ENCODE results near the gene CCDC93.

DNA sequence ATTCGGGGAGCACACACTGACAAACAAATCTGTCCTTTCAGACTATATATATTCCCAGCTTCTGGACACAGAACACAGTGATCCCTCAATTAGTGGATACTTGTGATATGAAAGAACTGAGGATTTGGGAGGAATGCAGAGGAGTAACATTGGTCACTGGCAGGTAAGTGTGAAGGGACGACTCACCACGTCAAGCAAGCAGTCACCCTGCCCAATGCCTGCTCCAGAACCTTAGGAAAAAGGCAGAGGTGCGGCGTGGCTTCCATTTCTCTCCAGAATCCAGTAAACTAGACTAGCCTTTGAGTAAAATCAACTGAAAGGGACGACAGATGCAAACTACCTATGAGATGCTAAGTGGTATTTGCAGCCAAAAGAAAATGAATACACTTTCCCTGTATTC, 1.1 kb downstream of the CCDC93 start:
- TF ChIP-seq RCOR1 (IDR thresholded peaks at IDR 0.05; ENCODE audit: insufficient replicate concordance, low read length), result no peak
- TF ChIP-seq, protein P1, sequence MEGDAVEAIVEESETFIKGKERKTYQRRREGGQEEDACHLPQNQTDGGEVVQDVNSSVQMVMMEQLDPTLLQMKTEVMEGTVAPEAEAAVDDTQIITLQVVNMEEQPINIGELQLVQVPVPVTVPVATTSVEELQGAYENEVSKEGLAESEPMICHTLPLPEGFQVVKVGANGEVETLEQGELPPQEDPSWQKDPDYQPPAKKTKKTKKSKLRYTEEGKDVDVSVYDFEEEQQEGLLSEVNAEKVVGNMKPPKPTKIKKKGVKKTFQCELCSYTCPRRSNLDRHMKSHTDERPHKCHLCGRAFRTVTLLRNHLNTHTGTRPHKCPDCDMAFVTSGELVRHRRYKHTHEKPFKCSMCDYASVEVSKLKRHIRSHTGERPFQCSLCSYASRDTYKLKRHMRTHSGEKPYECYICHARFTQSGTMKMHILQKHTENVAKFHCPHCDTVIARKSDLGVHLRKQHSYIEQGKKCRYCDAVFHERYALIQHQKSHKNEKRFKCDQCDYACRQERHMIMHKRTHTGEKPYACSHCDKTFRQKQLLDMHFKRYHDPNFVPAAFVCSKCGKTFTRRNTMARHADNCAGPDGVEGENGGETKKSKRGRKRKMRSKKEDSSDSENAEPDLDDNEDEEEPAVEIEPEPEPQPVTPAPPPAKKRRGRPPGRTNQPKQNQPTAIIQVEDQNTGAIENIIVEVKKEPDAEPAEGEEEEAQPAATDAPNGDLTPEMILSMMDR (conservative IDR thresholded peaks at IDR 0.05; ENCODE audit: low read depth, low read length), result no peak
- TF ChIP-seq SMC3 (IDR thresholded peaks at IDR 0.05; ENCODE audit: low read depth, low read length), result no peak
- no peak for TF ChIP-seq POLR2A (IDR thresholded peaks at IDR 0.05; ENCODE audit: low read depth, low read length)
- TF ChIP-seq USF2 (IDR thresholded peaks at IDR 0.05; ENCODE audit: low read depth, low read length), result no peak

Measured in IMR-90 (cell line).